ENCODE data around the gene SYNGR1.

Gene SYNGR1

GRCh38 chr22:39429916-39430575 is 80.3 kb downstream of the SYNGR1 start:
- Histone ChIP-seq H3K4me1 (no peaks in the 10 kb centered on the region), H3K9me3 (ENCODE audit: control insufficient read depth, low read length) (no peaks in the 10 kb centered on the region), H3K36me3 (ENCODE audit: control insufficient read depth, insufficient read depth, low read length) (no peaks in the 10 kb centered on the region), H3K9ac (no peak overlapping the region), H3K27me3 (ENCODE audit: control insufficient read depth, insufficient read depth, low read length) (no peaks in the 10 kb centered on the region), H2AFZ (no peak overlapping the region), H3K27ac (no peak overlapping the region), H3K4me2 (ENCODE audit: low read length) (no peak overlapping the region), H3K79me2 (no peaks in the 10 kb centered on the region), H3K4me3 (ENCODE audit: low read depth, low read length) (no peak overlapping the region)
- no peak for TF ChIP-seq CTCF (IDR thresholded peaks at IDR 0.05)

GRCh38 chr22:39430576-39431150 is 80.9 kb downstream of the SYNGR1 start:
- no peaks in the 10 kb centered on the region for H3K27me3 ChIP-seq (ENCODE audit: control insufficient read depth, insufficient read depth, low read length)
- H3K36me3 ChIP-seq (ENCODE audit: control insufficient read depth, insufficient read depth, low read length): no peaks in the 10 kb centered on the region
- H3K9ac ChIP-seq: no peak overlapping the region
- no peak for TF ChIP-seq CTCF (IDR thresholded peaks at IDR 0.05)
- no peaks in the 10 kb centered on the region for H3K9me3 ChIP-seq (ENCODE audit: control insufficient read depth, low read length)
- no peak overlapping the region for H3K4me3 ChIP-seq (ENCODE audit: low read depth, low read length)
- peak overlapping the region; percentile 76 for H3K27ac ChIP-seq
- no peaks in the 10 kb centered on the region for H3K79me2 ChIP-seq
- H3K4me2 ChIP-seq (ENCODE audit: low read length): no peak overlapping the region
- no peak overlapping the region for H2AFZ ChIP-seq
- H3K4me1 ChIP-seq: no peaks in the 10 kb centered on the region

- Histone ChIP-seq H2AFZ (no peak overlapping the region), H3K9me3 (ENCODE audit: control insufficient read depth, low read length) (no peaks in the 10 kb centered on the region), H3K27ac (peak overlapping the region; percentile 76), H3K27me3 (ENCODE audit: control insufficient read depth, insufficient read depth, low read length) (no peaks in the 10 kb centered on the region), H3K9ac (no peak overlapping the region), H3K4me2 (ENCODE audit: low read length) (no peak overlapping the region), H3K36me3 (ENCODE audit: control insufficient read depth, insufficient read depth, low read length) (no peaks in the 10 kb centered on the region), H3K79me2 (no peaks in the 10 kb centered on the region), H3K4me1 (no peaks in the 10 kb centered on the region), H3K4me3 (ENCODE audit: low read depth, low read length) (no peak overlapping the region)
- no peak for TF ChIP-seq CTCF (IDR thresholded peaks at IDR 0.05)
Observed at GRCh38 chr22:39431216-39431801, 81.5 kb downstream of the SYNGR1 start.

GRCh38 chr22:39431821-39432251 is 82.0 kb downstream of the SYNGR1 start:
- Histone ChIP-seq H3K9ac (no peak overlapping the region), H3K4me2 (ENCODE audit: low read length) (no peak overlapping the region), H3K4me3 (ENCODE audit: low read depth, low read length) (no peak overlapping the region), H3K79me2 (no peaks in the 10 kb centered on the region), H3K9me3 (ENCODE audit: control insufficient read depth, low read length) (no peaks in the 10 kb centered on the region), H3K36me3 (ENCODE audit: control insufficient read depth, insufficient read depth, low read length) (no peaks in the 10 kb centered on the region), H2AFZ (no peak overlapping the region), H3K27me3 (ENCODE audit: control insufficient read depth, insufficient read depth, low read length) (no peaks in the 10 kb centered on the region), H3K4me1 (no peaks in the 10 kb centered on the region), H3K27ac (peak overlapping the region; percentile 76)
- no peak for TF ChIP-seq CTCF (IDR thresholded peaks at IDR 0.05)

All from parathyroid adenoma (tissue), 2 donors.